ENCODE measurements around the gene PPARD.

DNA sequence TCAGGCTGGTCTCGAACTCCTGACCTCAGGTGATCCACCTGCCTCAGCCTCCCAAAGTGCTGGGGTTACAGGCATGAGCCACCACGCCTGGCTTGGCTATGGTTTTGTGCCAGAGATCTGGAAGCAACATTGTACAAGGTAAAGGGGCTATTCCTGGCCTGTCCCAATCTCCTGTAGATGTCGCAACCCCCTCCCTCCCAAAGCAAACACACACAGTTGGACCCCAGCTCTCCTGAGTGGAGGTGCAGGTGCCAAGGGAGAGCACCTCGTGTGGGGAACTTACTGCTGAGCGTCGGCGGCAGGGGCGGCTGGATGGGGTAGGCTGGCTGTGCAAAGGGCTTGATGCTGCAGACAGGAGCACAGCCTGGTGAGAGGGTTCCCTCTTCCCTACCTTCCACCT is 134.7 kb downstream of the PPARD start:
- TF ChIP-seq, protein P1, sequence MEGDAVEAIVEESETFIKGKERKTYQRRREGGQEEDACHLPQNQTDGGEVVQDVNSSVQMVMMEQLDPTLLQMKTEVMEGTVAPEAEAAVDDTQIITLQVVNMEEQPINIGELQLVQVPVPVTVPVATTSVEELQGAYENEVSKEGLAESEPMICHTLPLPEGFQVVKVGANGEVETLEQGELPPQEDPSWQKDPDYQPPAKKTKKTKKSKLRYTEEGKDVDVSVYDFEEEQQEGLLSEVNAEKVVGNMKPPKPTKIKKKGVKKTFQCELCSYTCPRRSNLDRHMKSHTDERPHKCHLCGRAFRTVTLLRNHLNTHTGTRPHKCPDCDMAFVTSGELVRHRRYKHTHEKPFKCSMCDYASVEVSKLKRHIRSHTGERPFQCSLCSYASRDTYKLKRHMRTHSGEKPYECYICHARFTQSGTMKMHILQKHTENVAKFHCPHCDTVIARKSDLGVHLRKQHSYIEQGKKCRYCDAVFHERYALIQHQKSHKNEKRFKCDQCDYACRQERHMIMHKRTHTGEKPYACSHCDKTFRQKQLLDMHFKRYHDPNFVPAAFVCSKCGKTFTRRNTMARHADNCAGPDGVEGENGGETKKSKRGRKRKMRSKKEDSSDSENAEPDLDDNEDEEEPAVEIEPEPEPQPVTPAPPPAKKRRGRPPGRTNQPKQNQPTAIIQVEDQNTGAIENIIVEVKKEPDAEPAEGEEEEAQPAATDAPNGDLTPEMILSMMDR (IDR thresholded peaks at IDR 0.05; ENCODE audit: low read depth, low read length): no peak
- TF ChIP-seq EZH2phosphoT487 (IDR thresholded peaks at IDR 0.05; ENCODE audit: low read depth): no peak
